Mammary epithelial cell (primary cell): Measurements from ENCODE around the gene P2RY13.

ENCODE experiments used
- EZH2 ChIP-seq: IDR thresholded peaks from 2 replicates; pipeline ENCODE4 v1.6.1; 2012; ENCODE audit warnings: low read length, inconsistent platforms, borderline replicate concordance
- TF ChIP-seq, protein P1 (sequence below), 2 donors: IDR thresholded peaks in 1 of 2; conservative IDR thresholded peaks in 1 of 2; 2 replicates each; pipeline ENCODE4 v1.5.1; 2011 to 2012; ENCODE audit warnings: inconsistent platforms in 2 of 2, low read length in 2 of 2, mild to moderate bottlenecking in 2 of 2, control low read depth in 1 of 2, low read depth in 1 of 2; ENCODE audit not compliant: insufficient read depth in 1 of 2; ENCODE audit errors: extremely low read depth in 1 of 2

DNA sequence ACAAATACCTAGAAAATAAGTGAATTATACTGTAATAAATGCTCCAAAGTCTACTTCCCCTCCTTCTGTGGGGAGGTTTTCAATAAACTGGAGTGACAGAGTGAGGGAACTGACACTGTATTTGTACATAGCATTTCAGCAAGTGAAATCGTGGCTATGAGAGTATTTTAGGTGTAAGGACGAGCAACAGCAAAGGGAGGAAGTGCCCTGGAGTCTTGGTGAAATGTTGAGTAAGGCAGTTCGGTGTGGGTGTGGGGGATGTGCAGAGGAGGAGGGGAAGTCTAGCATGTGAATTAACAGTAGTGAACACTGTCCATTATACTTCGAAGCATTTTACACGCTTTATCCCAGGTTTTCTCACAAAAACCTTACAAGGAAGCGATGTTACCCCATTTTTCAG is 18.1 kb upstream of the P2RY13 start:
- TF ChIP-seq, protein P1, sequence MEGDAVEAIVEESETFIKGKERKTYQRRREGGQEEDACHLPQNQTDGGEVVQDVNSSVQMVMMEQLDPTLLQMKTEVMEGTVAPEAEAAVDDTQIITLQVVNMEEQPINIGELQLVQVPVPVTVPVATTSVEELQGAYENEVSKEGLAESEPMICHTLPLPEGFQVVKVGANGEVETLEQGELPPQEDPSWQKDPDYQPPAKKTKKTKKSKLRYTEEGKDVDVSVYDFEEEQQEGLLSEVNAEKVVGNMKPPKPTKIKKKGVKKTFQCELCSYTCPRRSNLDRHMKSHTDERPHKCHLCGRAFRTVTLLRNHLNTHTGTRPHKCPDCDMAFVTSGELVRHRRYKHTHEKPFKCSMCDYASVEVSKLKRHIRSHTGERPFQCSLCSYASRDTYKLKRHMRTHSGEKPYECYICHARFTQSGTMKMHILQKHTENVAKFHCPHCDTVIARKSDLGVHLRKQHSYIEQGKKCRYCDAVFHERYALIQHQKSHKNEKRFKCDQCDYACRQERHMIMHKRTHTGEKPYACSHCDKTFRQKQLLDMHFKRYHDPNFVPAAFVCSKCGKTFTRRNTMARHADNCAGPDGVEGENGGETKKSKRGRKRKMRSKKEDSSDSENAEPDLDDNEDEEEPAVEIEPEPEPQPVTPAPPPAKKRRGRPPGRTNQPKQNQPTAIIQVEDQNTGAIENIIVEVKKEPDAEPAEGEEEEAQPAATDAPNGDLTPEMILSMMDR (conservative IDR thresholded peaks at IDR 0.05 in 1 of 2, IDR thresholded peaks at IDR 0.05 in 1 of 2; ENCODE audit: extremely low read depth in 1 of 2, insufficient read depth in 1 of 2, low read depth in 1 of 2, low read length in 2 of 2), result no peak
- TF ChIP-seq EZH2, result no peak
